OCI-LY3 (cell line): Measurements from ENCODE around the gene FIGLA.

Experiments used
- CTCF ChIP-seq: fragments of 200-600, 300-600 bp; sonication (generic); IDR thresholded peaks from 2 replicates; pipeline ENCODE4 v1.5.1; 2014; ENCODE audit warnings: antibody characterized with exemption, low read length, low read depth
- EZH2phosphoT487 ChIP-seq: fragments of 200-600 bp; shearing (Covaris generic); IDR thresholded peaks from 2 replicates; pipeline ENCODE4 v1.6.1; 2018; ENCODE audit warnings: antibody characterized with exemption, mixed run types, low read depth

- TF ChIP-seq CTCF (no peak), EZH2phosphoT487 (no peak)
Observed at GRCh38 chr2:70834881-70835280, 44.4 kb upstream of the FIGLA start.
